HUES48 (cell line): ENCODE measurements around the gene ZNF358.
A peak's percentile ranks its signal among the peaks of the same experiment; 100 is the strongest.

Experiments used
- H3K27ac ChIP-seq: one replicate; pipeline ENCODE4 v1.7.0; 2013; ENCODE audit warnings: low read depth, low read length, inconsistent platforms
- H3K27me3 ChIP-seq: 2 replicates; pipeline ENCODE4 v1.6.1; 2013; ENCODE audit warnings: mild to moderate bottlenecking, low read length; ENCODE audit not compliant: control insufficient read depth, insufficient read depth
- H3K36me3 ChIP-seq: 2 replicates; pipeline ENCODE4 v1.6.1; 2013; ENCODE audit warnings: low read length; ENCODE audit not compliant: control insufficient read depth, insufficient read depth
- H3K4me1 ChIP-seq: 2 replicates; pipeline ENCODE4 v1.6.1; 2013; ENCODE audit warnings: mild to moderate bottlenecking, low read length; ENCODE audit not compliant: control insufficient read depth, insufficient read depth
- H3K4me3 ChIP-seq: 2 replicates; pipeline ENCODE4 v1.5.1; 2013; ENCODE audit warnings: mild to moderate bottlenecking, low read depth, low read length
- H3K9ac ChIP-seq: 2 replicates; pipeline ENCODE4 v1.6.1; 2013; ENCODE audit warnings: mild to moderate bottlenecking, low read depth, low read length, moderate library complexity
- H3K9me3 ChIP-seq: 2 replicates; pipeline ENCODE4 v1.6.1; 2013; ENCODE audit warnings: low read length; ENCODE audit not compliant: control insufficient read depth, insufficient read depth

Gene ZNF358

GRCh38 chr19:7477758-7478157, 38.1 kb upstream of the ZNF358 start:
- no peaks in the 10 kb centered on the region for H3K27me3 ChIP-seq
- no peaks in the 10 kb centered on the region for H3K9me3 ChIP-seq
- H3K9ac ChIP-seq = no peak overlapping the region

DNA sequence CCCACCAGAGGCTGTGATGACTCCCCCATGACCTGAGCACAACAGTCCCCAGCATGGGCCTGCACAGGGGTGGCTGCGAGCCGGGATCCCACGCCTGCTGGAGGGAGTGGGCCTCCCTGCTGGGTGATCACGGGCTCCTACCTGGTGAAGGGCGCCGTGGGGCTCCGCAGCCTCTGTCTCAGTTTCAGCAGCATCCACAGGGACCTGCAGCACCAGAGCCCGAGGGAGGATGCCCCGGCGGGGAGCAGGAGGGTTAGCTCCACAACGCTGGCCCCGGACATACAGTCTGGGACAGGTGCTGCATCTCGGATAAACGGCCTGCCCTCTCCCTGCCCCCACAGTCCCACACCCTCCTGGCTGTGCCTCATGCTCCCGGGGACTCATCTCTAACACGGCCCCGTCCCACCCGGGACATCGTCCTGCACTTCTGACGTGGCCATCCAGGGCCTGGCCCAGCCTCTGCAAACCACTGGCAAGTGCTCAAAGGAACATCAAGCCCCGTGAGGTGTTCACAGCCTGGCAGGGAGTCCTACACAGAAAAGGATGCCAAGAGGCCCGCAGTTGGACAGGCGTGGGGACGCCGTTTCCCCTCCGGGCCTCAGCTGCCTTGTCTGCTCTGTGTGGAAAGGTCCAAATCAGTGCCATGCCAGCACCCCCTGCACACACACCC, 37.6 kb upstream of the ZNF358 start:
- peaks cover 12% of the 10 kb centered on the region for H3K4me1 ChIP-seq
- no peak overlapping the region for H3K9ac ChIP-seq
- H3K9me3 ChIP-seq = no peaks in the 10 kb centered on the region
- H3K27me3 ChIP-seq = no peaks in the 10 kb centered on the region
- H3K27ac ChIP-seq = no peak overlapping the region
- no peak overlapping the region for H3K4me3 ChIP-seq
- no peaks in the 10 kb centered on the region for H3K36me3 ChIP-seq

More at GRCh38 chr19:7477758-7478157, 38.1 kb upstream of the ZNF358 start:
- no peak overlapping the region for H3K27ac ChIP-seq
- peaks cover 9% of the 10 kb centered on the region; the same call in 1 of the 2 replicates for H3K4me1 ChIP-seq
- H3K4me3 ChIP-seq = no peak overlapping the region
- no peaks in the 10 kb centered on the region for H3K36me3 ChIP-seq

- peaks cover 17% of the 10 kb centered on the region for H3K4me1 ChIP-seq
- H3K36me3 ChIP-seq = no peaks in the 10 kb centered on the region
- H3K9me3 ChIP-seq = no peaks in the 10 kb centered on the region
- H3K4me3 ChIP-seq = no peak overlapping the region
- H3K27me3 ChIP-seq = no peaks in the 10 kb centered on the region
- H3K27ac ChIP-seq = no peak overlapping the region
- H3K9ac ChIP-seq = no peak overlapping the region
Observed at GRCh38 chr19:7478843-7479227, 37.1 kb upstream of the ZNF358 start.

GRCh38 chr19:7480222-7480969, 35.5 kb upstream of the ZNF358 start:
- Histone ChIP-seq H3K4me1 (peaks cover 18% of the 10 kb centered on the region), H3K4me3 (no peak overlapping the region)

DNA sequence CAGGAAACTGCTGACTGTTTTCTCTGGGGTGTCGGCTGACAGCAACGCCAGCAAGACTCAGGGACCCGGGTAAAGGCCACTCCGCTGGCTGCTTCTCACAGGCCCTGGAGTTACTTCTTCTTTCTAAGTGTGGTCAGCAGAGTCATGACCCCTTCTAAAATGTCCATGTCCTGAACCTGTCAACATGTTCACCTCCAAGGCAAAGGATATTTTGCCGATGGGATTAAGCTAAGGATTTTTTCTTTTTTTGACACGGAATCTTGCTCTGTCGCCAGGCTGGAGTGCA, 35.0 kb upstream of the ZNF358 start:
- no peaks in the 10 kb centered on the region for H3K36me3 ChIP-seq
- no peak overlapping the region for H3K9ac ChIP-seq
- H3K4me3 ChIP-seq = no peak overlapping the region
- H3K27ac ChIP-seq = no peak overlapping the region
- H3K9me3 ChIP-seq = no peaks in the 10 kb centered on the region
- H3K4me1 ChIP-seq = peaks cover 18% of the 10 kb centered on the region
- H3K27me3 ChIP-seq = no peaks in the 10 kb centered on the region

More at GRCh38 chr19:7480222-7480969, 35.5 kb upstream of the ZNF358 start:
- Histone ChIP-seq H3K9ac (no peak overlapping the region), H3K27me3 (no peaks in the 10 kb centered on the region), H3K9me3 (no peaks in the 10 kb centered on the region), H3K36me3 (no peaks in the 10 kb centered on the region), H3K27ac (no peak overlapping the region)

DNA sequence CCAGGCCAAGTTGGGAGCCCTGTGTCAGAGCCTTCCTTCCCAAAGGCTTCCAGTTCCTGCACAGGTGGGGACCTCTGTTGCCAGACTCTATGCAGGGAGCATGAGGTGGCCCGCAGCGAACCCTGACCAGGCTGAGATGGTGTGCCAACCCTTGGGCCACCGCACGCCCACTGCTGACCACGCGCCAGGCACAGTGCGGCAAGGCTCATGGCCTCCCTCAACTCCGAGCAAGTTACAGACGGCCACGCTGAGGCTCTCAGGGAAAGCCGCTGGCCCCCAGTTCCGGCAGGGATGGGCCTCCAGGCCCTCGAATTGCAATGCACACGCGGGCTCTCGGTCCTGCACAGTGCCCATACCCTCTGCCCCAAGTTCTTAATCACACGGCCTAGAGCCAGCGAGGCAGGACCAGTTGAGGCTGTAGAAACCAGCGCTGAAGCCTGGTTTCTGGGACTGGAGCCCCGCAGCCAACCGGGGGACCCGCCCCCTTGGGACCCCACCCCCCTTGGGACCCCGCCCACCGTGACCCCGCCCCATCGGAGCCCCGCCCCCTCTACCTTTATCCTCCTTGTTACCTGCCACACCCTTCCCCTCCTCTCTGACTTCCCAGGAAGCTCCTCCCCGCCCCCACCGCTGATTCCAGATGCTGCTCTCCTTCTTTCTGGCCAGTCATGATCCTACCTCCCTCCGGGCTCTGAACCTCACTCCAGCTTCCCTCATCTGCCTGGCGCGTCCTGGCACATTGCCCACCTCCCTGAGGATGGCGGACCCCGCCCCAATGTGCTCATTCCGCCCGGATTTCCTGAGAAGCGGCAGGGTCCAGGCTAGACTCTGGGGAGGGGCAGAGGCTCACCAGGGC, 33.1 kb upstream of the ZNF358 start:
- no peaks in the 10 kb centered on the region for H3K9me3 ChIP-seq
- no peaks in the 10 kb centered on the region for H3K36me3 ChIP-seq
- no peak overlapping the region for H3K27ac ChIP-seq
- peak overlapping the region; percentile 47; the same call in 1 of the 2 replicates for H3K4me3 ChIP-seq
- no peak overlapping the region for H3K9ac ChIP-seq
- H3K4me1 ChIP-seq = peaks cover 18% of the 10 kb centered on the region
- H3K27me3 ChIP-seq = no peaks in the 10 kb centered on the region

DNA sequence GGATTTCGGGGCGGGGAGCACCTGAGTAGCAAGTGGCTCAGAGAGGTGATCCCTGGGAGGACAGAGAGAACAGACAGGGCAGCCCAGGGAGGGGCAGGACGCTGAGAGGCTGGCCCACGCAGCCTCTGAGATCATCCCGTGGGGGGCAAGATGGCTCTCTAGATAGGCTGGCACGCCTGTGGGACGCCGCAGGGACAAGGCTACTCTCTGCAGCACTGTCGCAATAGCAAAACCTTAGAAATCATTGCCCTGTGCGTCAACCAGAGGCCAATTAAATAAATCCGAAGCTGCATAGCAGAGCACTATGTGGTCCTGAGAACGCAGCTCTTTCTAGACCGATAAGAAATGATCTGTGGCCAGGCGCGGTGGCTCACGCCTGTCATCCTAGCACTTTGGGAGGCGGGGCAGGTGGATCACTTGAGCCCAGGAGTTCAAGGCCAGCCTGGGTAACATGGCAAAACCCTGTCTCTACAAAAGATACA, 32.1 kb upstream of the ZNF358 start:
- no peak overlapping the region for H3K4me3 ChIP-seq
- H3K27ac ChIP-seq = no peak overlapping the region
- peaks cover 18% of the 10 kb centered on the region for H3K4me1 ChIP-seq
- H3K36me3 ChIP-seq = no peaks in the 10 kb centered on the region
- H3K27me3 ChIP-seq = no peaks in the 10 kb centered on the region
- no peaks in the 10 kb centered on the region for H3K9me3 ChIP-seq
- H3K9ac ChIP-seq = no peak overlapping the region

- Histone ChIP-seq H3K9me3 (no peaks in the 10 kb centered on the region), H3K9ac (no peak overlapping the region), H3K36me3 (no peaks in the 10 kb centered on the region), H3K27ac (no peak overlapping the region), H3K4me3 (no peak overlapping the region), H3K27me3 (no peaks in the 10 kb centered on the region), H3K4me1 (peaks cover 20% of the 10 kb centered on the region)
Observed at GRCh38 chr19:7486923-7487322, 29.0 kb upstream of the ZNF358 start.

DNA sequence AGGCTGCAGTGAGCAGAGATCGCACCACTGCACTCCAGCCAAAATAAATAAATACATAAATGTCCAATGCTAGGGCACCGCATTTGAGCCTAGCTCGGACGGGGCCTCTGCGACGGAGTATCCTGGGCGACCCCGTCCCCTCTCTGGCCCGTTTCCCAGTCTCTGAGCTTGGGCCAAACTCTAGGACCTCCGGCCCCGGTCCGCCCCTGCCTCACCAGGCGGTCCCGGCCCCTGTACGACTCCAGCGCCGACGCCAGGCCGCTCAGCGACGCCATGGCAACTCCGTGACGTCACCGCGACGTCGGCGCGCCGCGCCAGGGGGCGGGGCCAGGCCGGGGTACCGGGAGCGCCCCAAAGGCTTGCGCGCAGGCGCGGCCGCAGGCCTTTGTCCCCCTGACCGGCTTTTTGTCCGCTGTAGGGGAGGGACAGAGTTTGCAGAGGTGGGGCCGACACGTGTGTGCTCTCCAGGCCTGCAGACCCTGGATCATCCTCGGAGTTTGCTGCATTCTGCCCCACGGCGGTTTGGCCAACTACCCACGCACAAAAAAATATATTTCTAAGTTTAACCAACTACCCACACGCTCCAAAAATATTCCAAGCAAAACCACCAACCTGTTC, 27.1 kb upstream of the ZNF358 start, which contains the start of gene PEX11G:
Gene PEX11G, minus strand, starts transcription at position 300 of the 618 bp plus-strand sequence. Its CDS starts 25 bp downstream, at position 275.
- peak within 1 kb of the TSS; percentile 83 for H3K27ac ChIP-seq
- no peaks in the 10 kb centered on the region for H3K36me3 ChIP-seq
- H3K9me3 ChIP-seq = no peaks in the 10 kb centered on the region
- peaks cover 9% of the 10 kb centered on the region for H3K4me1 ChIP-seq
- no peaks in the 10 kb centered on the region for H3K27me3 ChIP-seq
- peak within 1 kb of the TSS; percentile 76 for H3K9ac ChIP-seq
- H3K4me3 ChIP-seq = peak within 1 kb of the TSS; percentile 78

- Histone ChIP-seq H3K27me3 (no peaks in the 10 kb centered on the region), H3K9me3 (no peaks in the 10 kb centered on the region), H3K9ac (peak overlapping the region; percentile 60; the same call in 1 of the 2 replicates), H3K4me3 (no peak overlapping the region), H3K4me1 (peaks cover 9% of the 10 kb centered on the region), H3K27ac (peak overlapping the region; percentile 83), H3K36me3 (no peaks in the 10 kb centered on the region)
Observed at GRCh38 chr19:7489609-7490044, 26.3 kb upstream of the ZNF358 start.
